Endodermal cell (in vitro differentiated cells): Measurements from ENCODE around the gene ATG10. TPM values are rescaled to one million over a fixed set of nuclear protein-coding genes. Genes with fewer than 3 reads are reported as not detected.

ENCODE experiments used
- DNase-seq: peaks from one replicate; pipeline ENCODE4 v3.0.0-alpha.2; 2017
- H3K27ac ChIP-seq: 2 replicates; pipeline ENCODE4 v1.5.1; 2013; ENCODE audit warnings: mild to moderate bottlenecking, low read depth, low read length, moderate library complexity
- H3K27me3 ChIP-seq: 2 replicates; pipeline ENCODE4 v1.6.1; 2013; ENCODE audit warnings: mild to moderate bottlenecking, low read length, moderate library complexity; ENCODE audit not compliant: insufficient read depth, control insufficient read depth, poor library complexity, severe bottlenecking
- H3K36me3 ChIP-seq: 2 replicates; pipeline ENCODE4 v1.7.0; 2013; ENCODE audit warnings: mild to moderate bottlenecking, low read length, moderate library complexity; ENCODE audit not compliant: control insufficient read depth, insufficient read depth
- H3K4me1 ChIP-seq: one replicate; pipeline ENCODE4 v1.7.0; 2013; ENCODE audit warnings: low read length; ENCODE audit not compliant: control insufficient read depth, insufficient read depth
- H3K4me3 ChIP-seq: 2 replicates; pipeline ENCODE4 v1.5.1; 2013; ENCODE audit warnings: mild to moderate bottlenecking, low read length, moderate library complexity
- H3K9ac ChIP-seq: 2 replicates; pipeline ENCODE4 v1.6.1; 2013; ENCODE audit warnings: mild to moderate bottlenecking, low read length, moderate library complexity; ENCODE audit not compliant: poor library complexity, severe bottlenecking; ENCODE audit errors: extremely low read depth
- H3K9me3 ChIP-seq: 2 replicates; pipeline ENCODE4 v1.6.1; 2013; ENCODE audit warnings: mild to moderate bottlenecking, low read length, moderate library complexity; ENCODE audit not compliant: control insufficient read depth
- H3K27ac Mint-ChIP-seq: 2 replicates; pipeline ENCODE4 v1.8.0; 2020; ENCODE audit warnings: mixed read lengths
- H3K27me3 Mint-ChIP-seq: 2 replicates; pipeline ENCODE4 v1.8.0; 2021; ENCODE audit warnings: mild to moderate bottlenecking, mixed read lengths; ENCODE audit not compliant: insufficient read depth
- H3K36me3 Mint-ChIP-seq: 2 replicates; pipeline ENCODE4 v1.8.0; 2020; ENCODE audit warnings: low read depth, mixed read lengths
- H3K4me1 Mint-ChIP-seq: 2 replicates; pipeline ENCODE4 v1.8.0; 2020; ENCODE audit warnings: mixed read lengths
- H3K4me3 Mint-ChIP-seq: 2 replicates; pipeline ENCODE4 v1.8.0; 2020; ENCODE audit warnings: mild to moderate bottlenecking, moderate library complexity, mixed read lengths
- H3K9me3 Mint-ChIP-seq: 2 replicates; pipeline ENCODE4 v1.8.0; 2020; ENCODE audit warnings: mild to moderate bottlenecking, mixed read lengths
- WGBS, 2 experiments: methylation state at CpG; one replicate each; pipeline versions ENCODE4 v1.1.5 to v1.1.7; 2013; ENCODE audit warnings: missing lambda C conversion rate in 2 of 2, mixed read lengths in 1 of 2; ENCODE audit not compliant: insufficient coverage in 1 of 2, insufficient read length in 1 of 2; 5-methylcytosine and 5-hydroxymethylcytosine counted together
- total RNA-seq, 2 donors: library from RNA; stranded (reverse); fragmentation: NEBNext Ultra II Directional in 1 of 2; extraction: Animal tissue kit (Norgen Biotek cat#: 25700) in 1 of 2; gene quantifications; 2 replicates in 1 of 2; 3 replicates in 1 of 2; pipeline ENCODE4 v1.2.1, GENCODE V29; 2021
- TF ChIP-seq, protein P1 (sequence below): fragments of 200-600 bp; sonication (generic); conservative IDR thresholded peaks from 2 replicates; pipeline ENCODE4 v1.5.0; 2021; ENCODE audit warnings: antibody characterized with exemption, mild to moderate bottlenecking

ATG10 gene
- total RNA-seq, 2 donors from 2014 or later: 17.9 to 22.6 TPM

DNA sequence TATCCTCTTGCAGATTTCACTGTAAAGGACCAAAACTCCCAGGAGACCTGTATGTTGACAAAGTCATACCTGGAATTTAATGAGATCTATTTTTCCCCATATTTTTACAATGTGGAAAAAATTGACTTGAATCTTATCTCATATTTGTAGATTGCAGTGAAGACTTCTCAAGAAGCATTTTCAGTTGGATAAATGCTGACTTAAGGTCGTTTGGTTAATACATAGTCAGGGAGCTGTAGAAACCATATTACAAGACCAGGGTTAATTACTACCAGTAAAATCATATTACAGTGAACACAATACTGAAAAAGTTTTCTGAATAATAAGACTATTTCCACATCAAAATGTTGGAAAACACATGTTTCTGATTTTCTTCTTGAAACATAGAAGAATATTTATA, 119.8 kb downstream of the ATG10 start:
- TF ChIP-seq, protein P1, sequence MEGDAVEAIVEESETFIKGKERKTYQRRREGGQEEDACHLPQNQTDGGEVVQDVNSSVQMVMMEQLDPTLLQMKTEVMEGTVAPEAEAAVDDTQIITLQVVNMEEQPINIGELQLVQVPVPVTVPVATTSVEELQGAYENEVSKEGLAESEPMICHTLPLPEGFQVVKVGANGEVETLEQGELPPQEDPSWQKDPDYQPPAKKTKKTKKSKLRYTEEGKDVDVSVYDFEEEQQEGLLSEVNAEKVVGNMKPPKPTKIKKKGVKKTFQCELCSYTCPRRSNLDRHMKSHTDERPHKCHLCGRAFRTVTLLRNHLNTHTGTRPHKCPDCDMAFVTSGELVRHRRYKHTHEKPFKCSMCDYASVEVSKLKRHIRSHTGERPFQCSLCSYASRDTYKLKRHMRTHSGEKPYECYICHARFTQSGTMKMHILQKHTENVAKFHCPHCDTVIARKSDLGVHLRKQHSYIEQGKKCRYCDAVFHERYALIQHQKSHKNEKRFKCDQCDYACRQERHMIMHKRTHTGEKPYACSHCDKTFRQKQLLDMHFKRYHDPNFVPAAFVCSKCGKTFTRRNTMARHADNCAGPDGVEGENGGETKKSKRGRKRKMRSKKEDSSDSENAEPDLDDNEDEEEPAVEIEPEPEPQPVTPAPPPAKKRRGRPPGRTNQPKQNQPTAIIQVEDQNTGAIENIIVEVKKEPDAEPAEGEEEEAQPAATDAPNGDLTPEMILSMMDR: no peak
- Mint-ChIP-seq H3K4me1 (no peaks in the 10 kb centered on the region), H3K27me3 (no peaks in the 10 kb centered on the region), H3K4me3 (no peak overlapping the region), H3K27ac (no peak overlapping the region), H3K36me3 (peaks cover 26% of the 10 kb centered on the region), H3K9me3 (peaks cover 40% of the 10 kb centered on the region)
- 86% methylated on average over 1 of the region's 1 CpG; no CpG with 5 or more reads in 1 of the 2 experiments for WGBS, 2 experiments
- H3K4me1 ChIP-seq: no peaks in the 10 kb centered on the region
- no peak overlapping the region for H3K9ac ChIP-seq
- no peak overlapping the region for H3K4me3 ChIP-seq
- no peak for DNase-seq
- H3K27ac ChIP-seq: no peak overlapping the region
- peaks cover 30% of the 10 kb centered on the region for H3K9me3 ChIP-seq
- H3K36me3 ChIP-seq: no peaks in the 10 kb centered on the region
- no peaks in the 10 kb centered on the region for H3K27me3 ChIP-seq

DNA sequence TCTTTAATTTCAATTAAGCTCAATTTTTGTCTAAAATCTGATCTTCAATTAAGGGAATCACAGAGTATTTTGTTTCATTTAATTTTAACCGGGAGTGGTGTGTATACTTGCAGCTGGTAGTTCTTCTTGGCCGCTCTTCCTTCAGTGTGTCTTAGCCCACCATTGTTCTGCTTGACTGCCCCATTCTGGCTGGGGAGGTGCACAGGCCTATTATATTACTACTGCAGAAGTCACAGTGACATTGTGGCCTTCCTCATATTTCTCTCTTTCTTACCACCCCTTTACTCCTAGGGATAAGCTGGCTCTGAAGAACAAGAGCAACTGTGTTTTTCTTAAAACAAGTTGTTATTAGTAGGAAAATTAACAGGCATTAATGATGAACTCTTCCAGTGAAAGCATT, 123.7 kb downstream of the ATG10 start:
- Histone ChIP-seq H3K27ac (no peak overlapping the region), H3K9me3 (peaks cover 15% of the 10 kb centered on the region)
- 94% methylated on average over 2 of the region's 2 CpGs; no CpG with 5 or more reads in 1 of the 2 experiments for WGBS, 2 experiments

DNA sequence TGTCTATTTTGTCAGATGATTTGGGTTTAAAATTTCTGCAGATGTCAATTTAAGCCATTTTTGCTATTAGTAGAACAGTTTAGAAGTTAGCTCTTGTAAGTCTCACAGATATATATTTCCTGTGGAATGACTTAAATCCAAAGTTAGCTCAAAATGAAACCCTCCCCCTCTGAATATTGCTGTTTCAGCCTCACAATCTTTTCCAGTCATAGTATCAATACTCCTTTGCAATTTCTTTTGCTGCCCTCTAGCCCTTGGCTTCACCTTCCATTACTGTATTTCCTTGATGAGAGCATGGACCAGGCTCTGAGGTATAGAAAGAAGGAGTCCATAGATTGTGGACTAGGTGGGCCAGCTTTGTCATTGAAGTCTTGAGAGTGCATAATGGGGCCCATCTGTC, 124.4 kb downstream of the ATG10 start:
- Histone ChIP-seq H3K27me3 (no peaks in the 10 kb centered on the region), H3K27ac (no peak overlapping the region), H3K9ac (no peak overlapping the region), H3K9me3 (peaks cover 15% of the 10 kb centered on the region), H3K4me1 (no peaks in the 10 kb centered on the region), H3K36me3 (no peaks in the 10 kb centered on the region), H3K4me3 (no peak overlapping the region)
- Mint-ChIP-seq H3K4me1 (peaks cover 6% of the 10 kb centered on the region), H3K27ac (no peak overlapping the region), H3K9me3 (peaks cover 16% of the 10 kb centered on the region), H3K4me3 (no peak overlapping the region), H3K27me3 (no peaks in the 10 kb centered on the region), H3K36me3 (peaks cover 13% of the 10 kb centered on the region)
- DNase-seq: no peak
- TF ChIP-seq, protein P1: no peak

More for the DNA sequence above, 123.7 kb downstream of the ATG10 start:
- TF ChIP-seq, protein P1: no peak
- Histone ChIP-seq H3K36me3 (no peaks in the 10 kb centered on the region), H3K4me1 (no peaks in the 10 kb centered on the region), H3K27me3 (no peaks in the 10 kb centered on the region), H3K4me3 (no peak overlapping the region), H3K9ac (no peak overlapping the region)
- Mint-ChIP-seq H3K36me3 (peaks cover 14% of the 10 kb centered on the region), H3K9me3 (peaks cover 17% of the 10 kb centered on the region), H3K4me1 (peaks cover 3% of the 10 kb centered on the region), H3K27ac (no peak overlapping the region), H3K4me3 (no peak overlapping the region), H3K27me3 (no peaks in the 10 kb centered on the region)
- no peak for DNase-seq
